GM12801 (cell line): ENCODE data around the gene IL21.
A peak's percentile ranks its signal among the peaks of the same experiment; 100 is the strongest.

Experiments
- CTCF ChIP-seq: IDR thresholded peaks from one replicate; pipeline ENCODE4 v1.5.1; 2011; ENCODE audit warnings: control low read depth; ENCODE audit not compliant: insufficient read length; ENCODE audit errors: extremely low read depth

IL21 gene

GRCh38 chr4:122591196-122591595 lies 29.7 kb downstream of the IL21 start:
- no peak for TF ChIP-seq CTCF

GRCh38 chr4:122588453-122589238 lies 32.2 kb downstream of the IL21 start:
- TF ChIP-seq CTCF, result no peak

GRCh38 chr4:122584519-122584918 lies 36.3 kb downstream of the IL21 start:
- TF ChIP-seq CTCF, result no peak

- no peak for TF ChIP-seq CTCF
Measured at GRCh38 chr4:122583906-122584305, 37.0 kb downstream of the IL21 start.

- TF ChIP-seq CTCF, result peak; percentile 21
Measured at GRCh38 chr4:122577808-122578781, 42.8 kb downstream of the IL21 start.

DNA sequence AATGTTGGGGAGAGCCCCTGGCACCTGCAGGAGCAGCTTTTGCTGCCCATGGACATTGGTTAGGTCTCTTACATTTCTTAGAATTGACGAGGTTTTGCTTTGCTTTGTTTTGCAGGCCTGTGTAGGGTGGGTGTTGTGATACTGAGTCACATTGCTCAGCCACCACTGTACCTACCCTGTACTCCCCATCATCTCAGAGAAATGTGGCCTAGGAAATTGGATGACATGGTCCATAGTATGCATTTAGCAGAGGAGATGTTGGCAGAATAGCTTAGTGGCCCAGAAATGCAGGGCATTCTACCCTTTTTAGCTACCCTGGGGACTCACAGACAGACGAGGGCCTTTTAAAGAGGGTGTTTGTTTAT lies 43.7 kb downstream of the IL21 start:
- TF ChIP-seq CTCF, result no peak
